ENCODE data around the gene COL16A1. TPM values are rescaled to one million over a fixed set of nuclear protein-coding genes. Genes with fewer than 3 reads are reported as not detected.
A peak's percentile ranks its signal among the peaks of the same experiment; 100 is the strongest.

COL16A1 gene
- total RNA-seq, 2 donors from 2014 or later: 19.8 to 27.5 TPM

DNA sequence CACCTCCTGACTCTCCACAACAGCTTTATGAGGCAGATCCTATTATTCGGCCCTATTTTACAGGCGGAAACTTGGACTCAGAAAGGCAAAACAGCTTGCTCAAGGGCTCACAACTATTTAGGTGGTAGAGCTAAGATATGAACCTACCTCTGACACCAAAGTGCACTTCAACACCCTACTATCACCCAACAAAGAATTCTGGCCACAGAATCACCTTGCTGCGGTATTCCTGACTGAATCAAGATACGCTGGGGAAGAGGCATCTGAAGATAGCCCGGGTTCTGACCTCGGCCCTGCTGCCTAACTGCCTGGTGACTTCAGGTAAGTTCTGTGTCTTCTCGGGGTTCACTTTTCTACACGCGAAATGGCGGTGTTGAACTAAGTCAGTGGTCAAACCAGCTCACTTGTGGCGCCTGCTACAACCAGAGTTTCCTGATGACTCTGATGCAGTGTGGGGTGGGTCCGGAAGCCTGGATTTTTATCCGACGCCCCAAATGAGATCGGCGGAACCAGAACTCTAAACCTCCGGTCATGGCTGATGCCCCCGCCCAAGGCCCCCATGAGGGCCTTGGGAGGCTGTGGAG is 59.7 kb downstream of the COL16A1 start:
- intact Hi-C loops (cut with DNase I): no loop called here
- ATAC-seq (no peak), DNase-seq (no peak)

DNA sequence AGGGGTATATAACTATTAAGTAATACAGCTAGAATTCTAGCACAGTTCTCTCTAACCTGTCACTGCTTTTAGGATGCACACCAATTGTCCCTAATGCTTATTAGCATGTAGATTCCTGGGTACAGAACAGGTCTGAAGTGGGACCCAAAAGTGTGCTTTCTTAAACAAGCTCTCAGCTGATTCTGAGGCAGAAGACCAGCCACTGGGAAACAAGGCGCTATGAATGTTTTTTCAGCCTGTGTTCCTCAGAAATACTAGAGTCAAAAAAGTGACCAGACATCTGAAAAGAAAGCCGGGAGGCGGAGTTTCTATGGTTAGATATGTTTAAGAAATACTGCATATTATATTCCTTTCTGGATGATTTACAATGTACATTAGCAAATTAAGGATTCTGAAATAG is 60.9 kb downstream of the COL16A1 start:
- DNase-seq (no peak), ATAC-seq (no peak)
- intact Hi-C loops (cut with DNase I): no loop called here

DNA sequence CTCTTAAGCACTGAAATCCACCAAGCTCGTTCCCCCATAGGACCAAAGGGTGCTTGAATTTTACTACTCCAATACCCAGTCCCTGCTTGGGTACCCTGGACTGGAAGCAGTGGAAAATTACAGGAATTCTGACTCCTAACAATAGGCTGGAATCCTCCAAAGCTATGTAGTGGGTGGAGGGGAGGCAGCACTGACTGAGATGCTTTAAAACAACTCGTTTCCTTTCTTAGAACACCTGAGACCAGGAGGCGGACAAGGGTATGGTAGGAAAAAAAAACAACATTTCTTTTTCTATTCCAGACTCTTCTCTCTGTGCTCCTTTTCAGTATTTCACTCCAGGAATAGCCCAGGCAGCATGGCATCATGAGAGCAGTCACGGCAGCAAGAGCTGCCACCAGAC is 61.5 kb downstream of the COL16A1 start:
- ATAC-seq: no peak
- intact Hi-C loops (cut with DNase I): no loop called here

DNA sequence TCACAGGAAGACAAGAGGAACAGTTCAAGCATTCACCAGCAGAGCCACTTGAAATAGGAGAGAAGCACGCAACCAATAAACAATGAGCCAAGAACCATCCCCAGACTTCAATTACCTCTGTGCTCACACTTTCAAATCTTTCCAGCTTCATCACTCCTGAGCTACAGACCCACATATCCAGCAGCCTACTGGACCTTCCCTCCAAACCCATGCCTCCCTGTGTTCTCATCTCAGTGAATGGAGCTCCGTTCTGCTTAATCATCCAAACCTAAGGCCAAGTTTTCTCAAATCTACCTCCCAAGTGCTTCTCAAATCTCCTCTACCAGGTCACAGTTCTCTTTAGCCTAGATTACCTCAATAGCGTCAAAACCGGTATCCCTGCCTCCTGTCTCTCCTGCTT is 62.9 kb downstream of the COL16A1 start:
- intact Hi-C loops (cut with DNase I): no loop called here
- DNase-seq (no peak), ATAC-seq (no peak)

More for the DNA sequence above, 61.5 kb downstream of the COL16A1 start:
- no peak for DNase-seq

DNA sequence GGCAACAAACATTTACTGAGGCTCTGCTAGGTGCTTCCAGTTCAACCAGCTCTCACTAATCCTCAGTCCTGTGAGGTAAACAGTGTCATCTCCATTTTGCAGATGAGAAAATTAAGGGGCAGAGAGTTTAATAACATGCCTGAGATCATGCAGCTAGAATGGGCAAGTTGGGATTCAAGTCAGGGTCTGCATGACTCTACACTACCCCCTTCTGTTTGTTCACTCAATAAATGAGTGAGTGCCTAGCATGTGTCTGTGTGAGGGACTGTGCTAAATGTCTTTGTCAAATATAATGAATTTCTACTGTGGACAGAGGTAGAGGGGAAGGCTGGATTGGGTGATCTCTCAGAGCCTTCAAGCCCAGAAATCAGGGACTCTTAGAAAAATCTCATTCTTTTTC is 63.6 kb downstream of the COL16A1 start:
- intact Hi-C loops (cut with DNase I): no loop called here
- no peak for DNase-seq
- ATAC-seq: no peak

DNA sequence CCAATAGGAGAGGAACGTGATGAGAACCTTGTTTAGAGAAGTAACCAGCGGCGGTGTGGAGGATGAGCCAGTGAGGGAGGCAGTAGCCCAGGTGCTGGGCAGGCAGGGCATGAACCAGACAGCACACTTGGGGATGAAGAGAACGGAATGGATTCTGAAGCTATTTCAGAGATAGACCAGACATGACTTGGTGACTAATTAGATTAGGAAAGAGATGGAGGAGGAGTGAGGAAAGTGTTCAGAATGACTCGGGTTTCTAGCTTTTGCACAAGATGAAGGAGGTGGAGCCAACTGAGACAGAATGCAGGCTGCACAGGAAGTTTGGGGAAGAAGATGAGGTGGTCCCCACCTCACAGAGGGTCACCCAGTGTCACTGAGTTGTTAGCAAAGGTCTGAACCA is 64.3 kb downstream of the COL16A1 start:
- ATAC-seq (peak in 1 of 2 donors; percentile 72), DNase-seq (no peak)
- intact Hi-C loops (cut with DNase I): no loop called here

DNA sequence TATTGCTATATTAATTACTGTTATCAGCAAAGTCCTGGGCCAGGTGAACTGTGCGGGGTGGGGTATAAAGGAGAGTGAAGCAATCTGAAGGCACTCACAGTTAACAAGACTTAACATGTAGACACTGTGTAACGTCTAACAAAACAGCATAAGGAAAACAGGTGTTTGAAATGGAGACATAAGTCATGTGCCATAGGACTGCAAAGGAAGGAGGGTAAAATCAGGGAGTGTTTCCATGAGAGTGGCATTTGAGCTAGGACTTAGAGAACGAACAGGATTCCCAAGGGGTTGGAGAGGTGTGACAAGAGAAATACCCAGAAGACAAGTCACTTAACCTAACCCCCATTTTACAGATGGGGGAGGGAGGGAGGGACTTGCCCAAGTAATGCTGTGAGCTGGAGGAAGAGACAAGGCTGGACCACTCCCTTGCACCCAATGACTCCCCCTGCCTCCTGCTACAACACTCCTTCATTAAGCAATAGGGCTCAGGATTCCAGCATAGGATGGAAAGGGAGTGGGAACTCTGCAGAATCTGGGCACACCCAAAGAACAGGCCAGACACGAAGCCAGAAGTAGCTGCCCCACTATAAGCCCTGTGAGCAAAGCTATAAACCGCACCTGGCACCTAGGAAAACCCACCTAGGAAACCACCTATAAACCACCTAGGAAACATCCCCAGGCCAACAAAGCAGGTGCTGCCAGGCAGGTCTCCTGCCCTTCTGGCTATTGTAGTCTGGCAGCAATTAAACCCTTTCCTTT is 65.7 kb downstream of the COL16A1 start:
- peak in 1 of 2 donors; percentile 56 for ATAC-seq
- DNase-seq: no peak

DNA sequence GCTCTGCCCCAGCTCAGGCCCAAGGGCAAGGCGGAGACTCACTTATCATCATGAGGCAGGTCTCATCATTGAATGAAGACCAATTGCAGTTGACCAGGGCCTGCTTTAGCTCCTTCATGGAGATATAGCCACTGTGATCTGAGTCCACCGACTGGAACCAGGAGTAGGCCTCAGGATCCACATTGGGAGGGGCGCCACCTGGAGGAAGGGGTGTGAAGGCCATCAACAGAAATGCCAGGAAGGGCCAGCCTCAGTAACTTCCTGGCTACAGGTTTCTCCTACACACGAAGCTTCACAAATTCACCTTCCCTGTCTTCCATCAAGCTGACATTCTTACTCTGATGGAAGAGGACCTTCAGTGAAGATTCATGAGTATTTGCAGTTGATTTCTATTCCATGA is 70.7 kb downstream of the COL16A1 start:
- ATAC-seq (no peak), DNase-seq (no peak)
- intact Hi-C loops (cut with DNase I): no loop called here

More for the DNA sequence above, 65.7 kb downstream of the COL16A1 start:
- intact Hi-C loops (cut with DNase I): no loop called here

DNA sequence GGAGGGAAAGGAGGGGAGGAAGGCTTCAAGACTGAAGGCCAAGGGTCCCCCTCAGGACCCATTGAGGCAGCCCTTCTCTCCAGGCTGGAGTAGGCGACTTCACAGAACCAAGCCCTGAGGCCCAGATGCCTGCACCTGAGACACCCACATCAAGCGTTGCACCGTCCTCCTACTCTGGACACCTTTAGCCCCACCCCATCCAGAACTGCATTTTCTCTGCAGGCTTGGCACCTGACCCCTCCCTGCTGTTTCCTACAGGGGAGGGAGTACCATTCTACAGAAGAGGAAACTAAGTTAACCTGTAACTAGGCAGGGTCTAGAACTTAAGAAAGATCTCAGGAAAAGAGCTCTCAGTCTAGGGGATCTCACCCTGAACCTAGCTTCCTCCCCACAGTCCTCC is 71.2 kb downstream of the COL16A1 start:
- ATAC-seq (no peak), DNase-seq (no peak)
- intact Hi-C loops (cut with DNase I): no loop called here

DNA sequence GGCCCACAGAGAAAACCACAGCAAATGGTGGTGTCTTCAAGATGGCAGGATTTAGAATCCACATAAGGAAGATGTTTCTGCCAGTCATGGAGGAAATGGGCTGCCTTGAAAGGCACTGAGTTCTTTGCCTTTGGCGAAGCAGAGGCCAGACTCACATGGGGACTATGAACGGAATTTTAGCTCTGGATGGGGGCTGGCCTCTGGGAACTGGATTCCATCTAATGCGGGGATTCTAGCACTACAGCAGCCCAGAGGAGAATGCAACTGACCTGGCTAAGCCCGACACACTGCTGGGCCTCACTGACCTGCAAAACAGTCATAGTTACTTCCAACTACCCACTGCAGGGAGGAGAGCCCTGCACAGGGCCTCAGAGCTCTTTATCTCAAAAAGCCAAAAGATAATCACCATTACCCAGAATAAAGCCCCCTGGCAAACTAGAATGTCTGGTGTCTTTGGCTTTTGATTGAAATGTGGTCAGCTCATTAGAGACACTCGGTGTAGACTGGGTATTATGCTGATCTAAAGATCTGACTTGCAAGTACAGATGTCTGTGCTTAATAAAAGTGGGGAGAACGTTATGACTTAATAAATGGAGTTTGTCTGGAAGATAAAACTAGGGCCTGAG is 74.8 kb downstream of the COL16A1 start:
- DNase-seq (no peak), ATAC-seq (no peak)
- intact Hi-C loops (cut with DNase I): no loop called here

DNA sequence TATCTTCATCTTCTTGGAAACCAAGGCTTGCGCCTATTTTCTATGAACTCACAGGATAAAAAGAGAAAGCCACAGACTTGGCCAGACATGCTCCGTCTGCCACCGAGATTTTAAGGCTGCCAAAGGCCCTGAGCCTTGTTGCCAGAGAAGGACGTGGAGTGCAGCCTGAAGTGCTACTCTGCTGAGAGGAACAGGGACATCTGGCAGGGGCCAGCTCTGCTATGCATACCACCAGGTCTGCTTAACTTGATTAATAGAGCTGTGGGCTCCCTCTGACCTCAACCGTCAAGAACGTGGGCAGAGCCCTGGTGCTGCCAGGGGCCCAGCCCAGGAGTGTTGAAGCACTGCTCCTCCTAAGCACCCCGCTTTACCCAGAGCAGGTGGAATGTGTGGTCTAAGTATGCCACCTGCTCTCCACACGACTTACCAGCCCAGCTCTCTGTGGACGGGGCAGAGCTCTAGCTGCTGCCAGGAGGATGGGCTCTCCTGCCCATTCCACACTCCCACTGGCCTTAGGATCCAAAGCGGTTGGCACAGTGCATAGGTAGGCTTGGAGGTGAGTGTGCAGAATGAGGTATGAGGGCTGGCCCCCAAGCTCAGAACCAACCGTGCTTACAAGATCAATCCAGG is 75.8 kb downstream of the COL16A1 start:
- intact Hi-C loops (cut with DNase I): no loop called here
- ATAC-seq (peak; percentile 79 to 80), DNase-seq (peak; percentile 59)

DNA sequence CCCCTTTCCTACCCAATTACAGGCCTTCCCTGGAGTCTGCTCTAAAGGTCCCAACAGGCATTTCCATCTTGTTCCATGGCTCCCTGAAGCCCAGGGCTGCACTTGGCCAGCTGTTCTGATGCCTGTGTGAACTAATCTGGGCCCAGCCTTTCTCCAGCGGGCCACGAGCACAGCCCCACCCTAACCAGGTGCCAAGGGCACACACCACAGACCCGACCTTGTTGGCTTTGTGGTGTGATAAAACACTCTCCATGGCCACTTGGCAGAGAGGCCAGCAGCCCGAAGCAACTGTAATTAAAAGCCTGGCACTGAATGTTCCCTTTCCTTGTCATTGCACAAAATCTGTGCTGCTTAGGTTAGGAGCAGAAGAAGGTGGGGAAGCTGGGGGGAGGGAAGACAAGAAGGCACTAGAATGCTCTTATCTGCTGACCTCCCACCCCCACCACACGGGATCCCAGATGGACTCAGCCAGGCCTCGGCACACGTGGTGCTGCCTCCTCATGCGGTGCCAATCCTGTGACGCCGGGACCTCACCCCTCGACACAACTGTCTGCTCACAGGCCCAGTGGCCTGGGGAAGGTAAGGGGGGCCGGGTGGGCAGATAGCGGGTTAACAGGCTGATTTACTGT is 76.4 kb downstream of the COL16A1 start:
- ATAC-seq (peak; percentile 67 to 74), DNase-seq (peak; percentile 68)
- intact Hi-C loops (cut with DNase I): no loop called here

DNA sequence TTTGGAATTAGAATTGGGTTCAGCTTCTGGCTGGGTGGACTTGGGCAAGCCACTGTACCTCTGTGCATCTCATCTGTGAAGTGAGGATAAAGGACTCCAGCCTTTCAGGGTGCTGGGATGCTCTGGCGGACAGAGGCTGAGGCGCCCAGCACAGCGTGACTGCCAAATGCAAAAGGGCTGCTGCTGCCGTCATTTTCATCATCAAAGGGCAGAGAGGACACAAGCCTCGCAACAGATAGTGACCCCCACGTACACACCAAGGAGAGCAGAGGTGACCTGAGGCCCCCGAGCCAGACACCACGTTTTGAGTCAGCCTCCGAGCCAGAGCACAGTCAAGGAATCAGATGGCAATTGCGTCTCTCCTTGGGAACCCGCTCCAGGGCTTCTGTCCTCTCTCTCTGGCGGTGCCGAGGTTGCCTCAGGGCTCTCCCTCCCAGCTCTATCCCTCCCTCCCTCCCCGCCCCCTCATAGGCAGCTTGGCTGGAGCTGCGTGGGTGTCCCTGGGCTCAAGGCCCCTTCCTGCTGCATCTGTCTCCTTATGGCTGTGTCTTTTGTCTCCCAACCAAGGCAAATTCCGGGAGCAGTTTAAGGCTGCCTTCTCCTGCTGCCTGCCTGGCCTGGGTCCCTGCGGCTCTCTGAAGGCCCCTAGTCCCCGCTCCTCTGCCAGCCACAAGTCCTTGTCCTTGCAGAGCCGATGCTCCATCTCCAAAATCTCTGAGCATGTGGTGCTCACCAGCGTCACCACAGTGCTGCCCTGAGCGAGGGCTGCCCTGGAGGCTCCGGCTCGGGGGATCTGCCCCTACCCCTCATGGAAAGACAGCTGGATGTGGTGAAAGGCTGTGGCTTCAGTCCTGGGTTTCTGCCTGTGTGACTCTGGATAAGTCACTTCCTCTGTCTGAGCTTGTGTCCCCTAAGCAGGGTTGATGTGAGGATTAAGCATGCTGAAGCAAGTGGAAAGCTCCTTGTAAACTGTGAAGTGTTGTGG is 77.3 kb downstream of the COL16A1 start:
- intact Hi-C loops (cut with DNase I): no loop called here
- ATAC-seq: peak; percentile 4 to 12
- DNase-seq: no peak

DNA sequence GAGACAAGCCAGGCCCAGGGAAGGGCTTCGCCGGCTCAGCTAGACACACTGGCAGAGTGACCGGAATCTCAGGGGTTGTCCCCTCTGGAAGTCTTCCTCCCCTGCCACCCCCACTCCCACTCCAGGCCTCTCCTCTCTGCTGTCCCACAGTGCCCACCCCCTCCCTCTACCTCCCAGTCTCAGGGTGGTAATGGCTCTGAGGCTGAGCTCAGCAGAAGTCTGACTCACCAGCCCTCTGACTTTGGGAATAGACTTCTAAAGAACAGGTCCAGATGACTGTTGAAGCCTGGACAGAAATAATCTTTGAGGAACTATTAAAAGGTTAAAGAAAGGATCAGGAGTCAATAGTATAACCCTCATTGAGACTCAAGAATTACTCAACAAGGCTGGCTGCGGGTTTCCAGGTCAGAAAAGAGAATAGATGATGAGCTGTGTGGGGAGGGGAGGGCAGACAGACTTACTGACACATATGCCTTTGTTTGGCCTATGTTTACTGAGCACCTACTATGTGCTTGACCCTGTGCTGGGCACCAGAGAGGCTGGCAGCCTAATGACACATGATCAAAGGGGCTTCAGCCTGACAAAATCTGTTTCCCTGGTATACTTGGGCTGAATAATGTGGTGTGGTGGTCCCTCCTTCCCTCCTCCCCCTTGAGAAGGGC is 78.1 kb downstream of the COL16A1 start:
- no peak for DNase-seq
- intact Hi-C loops (cut with DNase I): no loop called here

DNA sequence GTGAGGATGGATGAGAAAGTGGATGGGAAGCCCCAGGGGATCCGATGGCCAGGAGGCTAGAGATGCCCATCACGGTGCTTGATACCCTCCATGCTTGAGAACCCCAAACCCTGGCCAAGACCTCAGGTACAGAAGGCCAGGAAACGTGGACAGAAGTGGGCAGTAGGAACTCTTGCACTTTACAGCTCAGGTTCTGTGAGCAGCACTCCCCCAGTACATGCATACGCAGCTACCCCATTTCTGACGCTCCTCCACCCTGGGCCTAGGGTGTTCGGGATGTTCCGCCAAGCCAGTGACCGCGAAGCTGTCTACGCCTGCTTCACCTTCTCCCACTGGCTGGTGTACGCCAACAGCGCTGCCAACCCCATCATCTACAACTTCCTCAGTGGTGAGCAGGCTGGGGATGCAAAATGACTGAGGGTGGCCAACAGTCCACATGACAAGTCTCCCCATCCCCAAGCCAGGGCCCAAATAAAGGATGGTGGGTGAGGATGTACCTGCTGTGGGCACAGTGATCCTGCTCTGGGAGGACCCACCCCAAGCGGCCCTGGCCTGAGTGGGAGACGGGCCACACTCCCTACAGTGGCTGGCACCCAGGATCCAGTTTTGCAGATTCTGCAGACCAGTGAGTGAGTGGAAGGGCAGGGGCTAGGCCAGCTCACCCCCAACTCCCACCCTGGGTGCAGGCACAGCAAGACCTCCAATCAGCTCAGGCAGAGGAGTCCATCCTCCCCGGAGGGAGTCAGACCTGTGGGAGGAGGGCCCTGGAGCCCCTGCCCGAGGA is 78.9 kb downstream of the COL16A1 start:
- intact Hi-C loops (cut with DNase I): no loop called here
- no peak for ATAC-seq

More for the DNA sequence above, 78.1 kb downstream of the COL16A1 start:
- peak in 1 of 2 donors; percentile 11 for ATAC-seq

DNA sequence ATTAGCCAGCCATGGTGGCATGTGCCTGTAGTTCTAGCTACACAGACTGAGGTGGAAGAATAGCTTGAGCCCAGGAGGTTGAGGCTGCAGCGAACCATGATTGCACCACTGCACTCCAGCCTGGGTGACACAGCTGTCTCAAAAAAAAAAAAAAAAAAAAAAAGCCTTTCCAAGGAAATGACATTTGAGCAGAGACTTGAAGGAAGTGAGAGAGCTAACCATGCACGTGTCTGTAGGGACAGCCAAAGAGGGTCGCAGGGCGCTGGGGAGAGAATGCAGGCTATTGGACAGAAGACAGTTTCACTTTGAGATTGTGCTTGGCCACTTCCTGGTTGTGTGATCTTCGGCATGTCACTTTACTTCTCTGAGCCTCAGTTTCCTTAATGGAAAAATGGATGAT is 79.5 kb downstream of the COL16A1 start:
- ATAC-seq (no peak), DNase-seq (no peak)
- intact Hi-C loops (cut with DNase I): no loop called here

More for the DNA sequence above, 78.9 kb downstream of the COL16A1 start:
- no peak for DNase-seq

DNA sequence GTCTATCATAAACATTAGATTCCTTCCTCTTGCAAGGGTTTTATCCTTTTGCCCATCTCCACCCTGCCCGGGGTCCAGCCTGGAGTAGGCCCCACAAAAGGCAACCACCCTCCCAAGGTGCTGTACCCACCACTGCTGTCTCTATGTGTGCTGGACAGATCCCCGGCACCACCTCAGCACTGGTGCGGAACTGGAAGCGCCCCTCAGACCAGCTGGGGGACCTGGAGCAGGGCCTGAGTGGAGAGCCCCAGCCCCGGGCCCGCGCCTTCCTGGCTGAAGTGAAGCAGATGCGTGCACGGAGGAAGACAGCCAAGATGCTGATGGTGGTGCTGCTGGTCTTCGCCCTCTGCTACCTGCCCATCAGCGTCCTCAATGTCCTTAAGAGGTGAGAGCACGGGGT is 80.5 kb downstream of the COL16A1 start:
- intact Hi-C loops (cut with DNase I): no loop called here
- ATAC-seq (no peak), DNase-seq (no peak)
